Measurements from ENCODE around the gene ZNF717.
"Not testable (repeated sequence)": the region's sequence is repeated elsewhere in the genome, so short reads cannot be mapped to it uniquely, and the experiment has no call there.

Gene ZNF717

GRCh38 chr3:75785081-75785755 is at the start of gene ZNF717:
Gene ZNF717, minus strand, starts transcription at chr3:75785549. Its CDS starts 2,187 bp downstream, at chr3:75783362.
- DNase-seq = not testable (repeated sequence)

GRCh38 chr3:75831076-75831475 is 45.7 kb upstream of the ZNF717 start:
- not testable (repeated sequence) for DNase-seq

- not testable (repeated sequence) for DNase-seq
Observed at GRCh38 chr3:75818019-75818418, 32.7 kb upstream of the ZNF717 start.

- DNase-seq = not testable (repeated sequence)
Observed at GRCh38 chr3:75816287-75817180, 31.2 kb upstream of the ZNF717 start.

GRCh38 chr3:75814797-75815196 is 29.4 kb upstream of the ZNF717 start:
- no peak for DNase-seq

GRCh38 chr3:75782506-75782905 is 2.8 kb downstream of the ZNF717 start:
- DNase-seq = no peak

- DNase-seq = no peak
Observed at GRCh38 chr3:75781079-75781745, 4.1 kb downstream of the ZNF717 start.

GRCh38 chr3:75777742-75778141 is 7.6 kb downstream of the ZNF717 start:
- not testable (repeated sequence) for DNase-seq

- DNase-seq = not testable (repeated sequence)
Observed at GRCh38 chr3:75771631-75772030, 13.7 kb downstream of the ZNF717 start.

GRCh38 chr3:75768303-75769017 is 16.9 kb downstream of the ZNF717 start:
- DNase-seq = no peak

- no peak for DNase-seq
Observed at GRCh38 chr3:75737831-75738493, 47.4 kb downstream of the ZNF717 start.

GRCh38 chr3:75727985-75728384 is 57.4 kb downstream of the ZNF717 start:
- no peak for DNase-seq

GRCh38 chr3:75692061-75692460 is 93.3 kb downstream of the ZNF717 start:
- no peak for DNase-seq

GRCh38 chr3:75687323-75687722 is 98.0 kb downstream of the ZNF717 start:
- DNase-seq = no peak
